Calu3 (cell line): ENCODE data around the gene DNAI2. TPM values are rescaled to one million over a fixed set of nuclear protein-coding genes. Genes with fewer than 3 reads are reported as not detected.
"Not testable (repeated sequence)": the region's sequence is repeated elsewhere in the genome, so short reads cannot be mapped to it uniquely, and the experiment has no call there.

Experiments
- BruUV-seq: library from RNA; stranded (reverse); fragments of 400-500 nt; replicated peaks from 2 replicates; lab custom pipeline; 2021; lab: Mats Ljungman, UMichigan
- CTCF ChIA-PET: fragments of 300-600 bp; sonication (Branson Sonifier 250); formaldehyde crosslinking; loops from one replicate; lab custom pipeline; 2022; ENCODE audit warnings: antibody characterized with exemption; lab: Charles Lee
- DNase-seq: peaks from one replicate; pipeline ENCODE4 v3.0.0; 2022
- H3K27ac Mint-ChIP-seq: one replicate; pipeline ENCODE4 v1.8.0; 2022; ENCODE audit warnings: mixed read lengths; ENCODE audit not compliant: unreplicated experiment
- H3K27me3 Mint-ChIP-seq: one replicate; pipeline ENCODE4 v1.8.0; 2022; ENCODE audit warnings: mixed read lengths; ENCODE audit not compliant: unreplicated experiment
- H3K36me3 Mint-ChIP-seq: one replicate; pipeline ENCODE4 v1.8.0; 2022; ENCODE audit warnings: mild to moderate bottlenecking, moderate library complexity, mixed read lengths; ENCODE audit not compliant: insufficient read depth, unreplicated experiment
- H3K4me1 Mint-ChIP-seq: one replicate; pipeline ENCODE4 v1.8.0; 2022; ENCODE audit warnings: mild to moderate bottlenecking, low read depth, mixed read lengths; ENCODE audit not compliant: unreplicated experiment
- H3K4me3 Mint-ChIP-seq: one replicate; pipeline ENCODE4 v1.8.0; 2022; ENCODE audit warnings: mild to moderate bottlenecking, low read depth, moderate library complexity, mixed read lengths; ENCODE audit not compliant: unreplicated experiment
- H3K9me3 Mint-ChIP-seq: one replicate; pipeline ENCODE4 v1.8.0; 2022; ENCODE audit warnings: low read depth, mixed read lengths; ENCODE audit not compliant: unreplicated experiment
- CTCF ChIP-seq: fragments of 200-600 bp; IDR thresholded peaks from one replicate; pipeline ENCODE4 v1.8.0; 2022; ENCODE audit warnings: antibody characterized with exemption; ENCODE audit not compliant: unreplicated experiment
- intact Hi-C: fragments of 100-400 bp; cut with micrococcal nuclease; formaldehyde crosslinking; loops from one replicate; pipeline ENCODE4 v1.10.0; 2022; ENCODE audit not compliant: unreplicated experiment
- total RNA-seq: library from RNA; stranded (reverse); gene quantifications from 2 replicates; pipeline ENCODE4 v1.2.3, GENCODE V29; 2022

DNAI2 gene
- total RNA-seq, 1 experiment from 2014 or later = not detected

GRCh38 chr17:74276541-74277009 lies 2.5 kb downstream of the DNAI2 start:
- no peaks in the 10 kb centered on the region for H3K4me1 Mint-ChIP-seq
- peaks cover 59% of the 10 kb centered on the region for H3K27me3 Mint-ChIP-seq
- intact Hi-C loops = no loop called here
- BruUV-seq = no TSS peak
- no peak for TF ChIP-seq CTCF
- DNase-seq = no peak
- H3K4me3 Mint-ChIP-seq = no peak overlapping the region
- H3K27ac Mint-ChIP-seq = no peak overlapping the region
- no peaks in the 10 kb centered on the region for H3K9me3 Mint-ChIP-seq
- H3K36me3 Mint-ChIP-seq = no peaks in the 10 kb centered on the region
- CTCF ChIA-PET = interaction anchor here (0.5 kb wide), 1 partner anchor 15 kb away, joined by 4 read pairs; no protein-coding TSS in a partner anchor

- no TSS peak for BruUV-seq
- Mint-ChIP-seq H3K9me3 (no peaks in the 10 kb centered on the region), H3K36me3 (no peaks in the 10 kb centered on the region), H3K4me3 (no peak overlapping the region), H3K4me1 (no peaks in the 10 kb centered on the region), H3K27me3 (peaks cover 45% of the 10 kb centered on the region), H3K27ac (no peak overlapping the region)
- TF ChIP-seq CTCF = no peak
- CTCF ChIA-PET = no interaction called here
- intact Hi-C loops = no loop called here
- no peak for DNase-seq
Measured at GRCh38 chr17:74277935-74278334, 3.9 kb downstream of the DNAI2 start.

- H3K27ac Mint-ChIP-seq, DNase-seq, H3K4me1 Mint-ChIP-seq, CTCF ChIA-PET, BruUV-seq, H3K9me3 Mint-ChIP-seq, H3K36me3 Mint-ChIP-seq, H3K4me3 Mint-ChIP-seq: not testable (repeated sequence)
- H3K27me3 Mint-ChIP-seq = peaks cover 33% of the 10 kb centered on the region
- intact Hi-C loops = loop anchor here (5.0 kb wide), 1 partner anchor 67 kb away; the partner anchor contains the start of gene TTYH2
Measured at GRCh38 chr17:74279617-74280016, 5.6 kb downstream of the DNAI2 start.

- CTCF ChIA-PET = no interaction called here
- Mint-ChIP-seq H3K9me3 (no peaks in the 10 kb centered on the region), H3K4me1 (no peaks in the 10 kb centered on the region), H3K27me3 (peaks cover 33% of the 10 kb centered on the region), H3K36me3 (no peaks in the 10 kb centered on the region), H3K4me3 (no peak overlapping the region), H3K27ac (no peak overlapping the region)
- no peak for TF ChIP-seq CTCF
- intact Hi-C loops = loop anchor here (5.0 kb wide), 1 partner anchor 68 kb away; the partner anchor contains the start of gene TTYH2
- BruUV-seq = no TSS peak
- DNase-seq = no peak
Measured at GRCh38 chr17:74280093-74280513, 6.1 kb downstream of the DNAI2 start.

GRCh38 chr17:74281799-74282198 lies 7.8 kb downstream of the DNAI2 start:
- H3K4me3 Mint-ChIP-seq = no peak overlapping the region
- CTCF ChIA-PET = interaction anchor here (0.7 to 1.6 kb wide), 2 partner anchors 13 to 15 kb away, joined by 3 to 6 read pairs; no protein-coding TSS in a partner anchor
- intact Hi-C loops = loop anchor here (5.0 kb wide), 1 partner anchor 69 kb away; the partner anchor contains the start of gene TTYH2
- no peaks in the 10 kb centered on the region for H3K4me1 Mint-ChIP-seq
- H3K36me3 Mint-ChIP-seq = no peaks in the 10 kb centered on the region
- H3K27me3 Mint-ChIP-seq = peaks cover 21% of the 10 kb centered on the region
- H3K9me3 Mint-ChIP-seq = no peaks in the 10 kb centered on the region
- TF ChIP-seq CTCF = no peak
- no peak overlapping the region for H3K27ac Mint-ChIP-seq
- DNase-seq = no peak
- BruUV-seq = no TSS peak

- H3K27ac Mint-ChIP-seq, H3K9me3 Mint-ChIP-seq, H3K36me3 Mint-ChIP-seq, BruUV-seq, H3K4me3 Mint-ChIP-seq, H3K4me1 Mint-ChIP-seq, DNase-seq: not testable (repeated sequence)
- CTCF ChIA-PET = interaction anchor here (1.6 kb wide), 1 partner anchor 15 kb away, joined by 3 read pairs; no protein-coding TSS in a partner anchor
- intact Hi-C loops = loop anchor here (5.0 kb wide), 1 partner anchor 70 kb away; the partner anchor contains the start of gene TTYH2
- H3K27me3 Mint-ChIP-seq = peaks cover 21% of the 10 kb centered on the region
Measured at GRCh38 chr17:74282274-74282586, 8.2 kb downstream of the DNAI2 start.
